Ishikawa (cell line): ENCODE data around the gene ERCC3.

ENCODE experiments used
- CEBPB ChIP-seq: IDR thresholded peaks from 2 replicates; pipeline ENCODE4 v1.6.1; 2012
- CREB1 ChIP-seq: IDR thresholded peaks from 2 replicates; pipeline ENCODE4 v1.6.1; 2012; ENCODE audit warnings: low read depth
- EGR1 ChIP-seq: IDR thresholded peaks from 2 replicates; pipeline ENCODE4 v1.6.1; 2012
- EP300 ChIP-seq: IDR thresholded peaks from 2 replicates; pipeline ENCODE4 v1.6.1; 2012; ENCODE audit warnings: borderline replicate concordance
- FOXM1 ChIP-seq: IDR thresholded peaks from 2 replicates; pipeline ENCODE4 v1.6.1; 2012; ENCODE audit warnings: low read depth, borderline replicate concordance
- RAD21 ChIP-seq: IDR thresholded peaks from 2 replicates; pipeline ENCODE4 v1.6.1; 2012; ENCODE audit warnings: low read depth
- TAF1 ChIP-seq: IDR thresholded peaks from 2 replicates; pipeline ENCODE4 v1.6.1; 2012; ENCODE audit warnings: low read depth, mild to moderate bottlenecking
- TCF12 ChIP-seq: IDR thresholded peaks from 2 replicates; pipeline ENCODE4 v1.6.1; 2012; ENCODE audit warnings: low read depth
- TEAD4 ChIP-seq: IDR thresholded peaks from 2 replicates; pipeline ENCODE4 v1.6.1; 2012
- TF ChIP-seq, protein P1 (sequence below): IDR thresholded peaks from 2 replicates; pipeline ENCODE4 v1.6.1; 2012; ENCODE audit warnings: low read depth, mild to moderate bottlenecking
- TF ChIP-seq, protein P2 (sequence below): IDR thresholded peaks from 2 replicates; pipeline ENCODE4 v1.6.1; 2012

DNA sequence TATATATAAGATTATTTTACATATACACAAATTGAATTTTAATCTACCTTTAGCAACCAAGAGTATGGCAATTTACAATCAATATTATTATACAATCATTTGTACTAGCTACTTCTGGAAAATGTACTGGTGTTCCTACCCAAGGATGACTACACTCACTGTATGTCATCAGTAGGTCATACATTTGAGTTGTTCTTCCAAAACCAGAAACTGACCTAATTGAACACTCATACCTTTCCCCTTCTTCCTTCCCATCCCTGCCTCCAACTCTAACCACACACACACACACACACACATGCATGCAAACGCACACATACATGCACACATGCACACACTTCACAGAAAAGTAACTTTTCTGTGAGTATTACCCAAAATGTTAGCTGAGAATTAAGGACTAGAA, 8.2 kb upstream of the ERCC3 start:
- TF ChIP-seq TAF1 (no peak), TCF12 (no peak), RAD21 (no peak), EGR1 (no peak), TEAD4 (no peak), CREB1 (no peak), EP300 (no peak), FOXM1 (no peak), CEBPB (no peak)
- TF ChIP-seq, protein P1, sequence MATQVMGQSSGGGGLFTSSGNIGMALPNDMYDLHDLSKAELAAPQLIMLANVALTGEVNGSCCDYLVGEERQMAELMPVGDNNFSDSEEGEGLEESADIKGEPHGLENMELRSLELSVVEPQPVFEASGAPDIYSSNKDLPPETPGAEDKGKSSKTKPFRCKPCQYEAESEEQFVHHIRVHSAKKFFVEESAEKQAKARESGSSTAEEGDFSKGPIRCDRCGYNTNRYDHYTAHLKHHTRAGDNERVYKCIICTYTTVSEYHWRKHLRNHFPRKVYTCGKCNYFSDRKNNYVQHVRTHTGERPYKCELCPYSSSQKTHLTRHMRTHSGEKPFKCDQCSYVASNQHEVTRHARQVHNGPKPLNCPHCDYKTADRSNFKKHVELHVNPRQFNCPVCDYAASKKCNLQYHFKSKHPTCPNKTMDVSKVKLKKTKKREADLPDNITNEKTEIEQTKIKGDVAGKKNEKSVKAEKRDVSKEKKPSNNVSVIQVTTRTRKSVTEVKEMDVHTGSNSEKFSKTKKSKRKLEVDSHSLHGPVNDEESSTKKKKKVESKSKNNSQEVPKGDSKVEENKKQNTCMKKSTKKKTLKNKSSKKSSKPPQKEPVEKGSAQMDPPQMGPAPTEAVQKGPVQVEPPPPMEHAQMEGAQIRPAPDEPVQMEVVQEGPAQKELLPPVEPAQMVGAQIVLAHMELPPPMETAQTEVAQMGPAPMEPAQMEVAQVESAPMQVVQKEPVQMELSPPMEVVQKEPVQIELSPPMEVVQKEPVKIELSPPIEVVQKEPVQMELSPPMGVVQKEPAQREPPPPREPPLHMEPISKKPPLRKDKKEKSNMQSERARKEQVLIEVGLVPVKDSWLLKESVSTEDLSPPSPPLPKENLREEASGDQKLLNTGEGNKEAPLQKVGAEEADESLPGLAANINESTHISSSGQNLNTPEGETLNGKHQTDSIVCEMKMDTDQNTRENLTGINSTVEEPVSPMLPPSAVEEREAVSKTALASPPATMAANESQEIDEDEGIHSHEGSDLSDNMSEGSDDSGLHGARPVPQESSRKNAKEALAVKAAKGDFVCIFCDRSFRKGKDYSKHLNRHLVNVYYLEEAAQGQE = no peak
- TF ChIP-seq, protein P2, sequence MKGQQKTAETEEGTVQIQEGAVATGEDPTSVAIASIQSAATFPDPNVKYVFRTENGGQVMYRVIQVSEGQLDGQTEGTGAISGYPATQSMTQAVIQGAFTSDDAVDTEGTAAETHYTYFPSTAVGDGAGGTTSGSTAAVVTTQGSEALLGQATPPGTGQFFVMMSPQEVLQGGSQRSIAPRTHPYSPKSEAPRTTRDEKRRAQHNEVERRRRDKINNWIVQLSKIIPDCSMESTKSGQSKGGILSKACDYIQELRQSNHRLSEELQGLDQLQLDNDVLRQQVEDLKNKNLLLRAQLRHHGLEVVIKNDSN = no peak
